ENCODE measurements around the gene MAGI2.

- TF ChIP-seq, protein P1, sequence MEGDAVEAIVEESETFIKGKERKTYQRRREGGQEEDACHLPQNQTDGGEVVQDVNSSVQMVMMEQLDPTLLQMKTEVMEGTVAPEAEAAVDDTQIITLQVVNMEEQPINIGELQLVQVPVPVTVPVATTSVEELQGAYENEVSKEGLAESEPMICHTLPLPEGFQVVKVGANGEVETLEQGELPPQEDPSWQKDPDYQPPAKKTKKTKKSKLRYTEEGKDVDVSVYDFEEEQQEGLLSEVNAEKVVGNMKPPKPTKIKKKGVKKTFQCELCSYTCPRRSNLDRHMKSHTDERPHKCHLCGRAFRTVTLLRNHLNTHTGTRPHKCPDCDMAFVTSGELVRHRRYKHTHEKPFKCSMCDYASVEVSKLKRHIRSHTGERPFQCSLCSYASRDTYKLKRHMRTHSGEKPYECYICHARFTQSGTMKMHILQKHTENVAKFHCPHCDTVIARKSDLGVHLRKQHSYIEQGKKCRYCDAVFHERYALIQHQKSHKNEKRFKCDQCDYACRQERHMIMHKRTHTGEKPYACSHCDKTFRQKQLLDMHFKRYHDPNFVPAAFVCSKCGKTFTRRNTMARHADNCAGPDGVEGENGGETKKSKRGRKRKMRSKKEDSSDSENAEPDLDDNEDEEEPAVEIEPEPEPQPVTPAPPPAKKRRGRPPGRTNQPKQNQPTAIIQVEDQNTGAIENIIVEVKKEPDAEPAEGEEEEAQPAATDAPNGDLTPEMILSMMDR (IDR thresholded peaks at IDR 0.05) = no peak
- TF ChIP-seq POLR2A (IDR thresholded peaks at IDR 0.05) = no peak
Measured at GRCh38 chr7:79281426-79281825, 172.0 kb downstream of the MAGI2 start.

All from suprapubic skin (tissue), 3 donors.